ENCODE measurements around the gene RASGRP3.
"Not testable (repeated sequence)": the region's sequence is repeated elsewhere in the genome, so short reads cannot be mapped to it uniquely, and the experiment has no call there.

RASGRP3 gene

DNA sequence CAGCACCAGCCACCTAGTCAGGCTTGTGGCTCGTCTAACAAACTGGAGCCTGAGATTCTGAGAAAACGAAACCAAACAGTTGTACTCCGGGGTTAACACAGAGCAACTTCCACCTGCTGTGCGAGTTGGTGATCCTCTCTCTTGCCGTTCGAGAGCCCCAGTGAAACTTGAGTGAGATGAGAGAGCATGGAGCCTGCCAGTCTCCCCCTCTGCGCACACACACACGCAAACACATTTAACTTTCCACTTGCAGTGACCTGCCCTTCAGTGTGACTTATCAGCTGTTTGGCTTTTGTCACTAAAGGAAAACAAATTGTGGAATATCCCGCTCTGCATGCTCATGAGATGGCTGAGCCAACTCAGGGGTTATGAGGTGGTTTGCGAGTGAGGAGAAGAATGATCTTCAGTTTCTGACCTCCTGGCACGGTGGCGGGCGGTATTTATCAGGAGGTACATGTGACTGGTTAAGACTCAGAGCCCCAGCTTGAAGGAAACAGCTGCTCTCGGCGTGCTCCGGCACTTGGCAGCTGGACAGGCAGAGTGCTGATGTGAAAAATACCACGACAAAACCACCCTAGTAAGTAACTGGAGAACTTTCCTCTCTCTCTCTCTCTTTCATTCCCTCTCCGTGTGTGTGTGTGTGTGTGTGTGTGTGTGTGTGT lies at the start of gene RASGRP3:
Gene RASGRP3, plus strand, starts transcription at position 519 of the 662 bp plus-strand sequence. CDS start 38,488 bp downstream, outside the sequence.
- peak; percentile 92 for DNase-seq (ENCODE audit: low read depth, low spot score)

DNA sequence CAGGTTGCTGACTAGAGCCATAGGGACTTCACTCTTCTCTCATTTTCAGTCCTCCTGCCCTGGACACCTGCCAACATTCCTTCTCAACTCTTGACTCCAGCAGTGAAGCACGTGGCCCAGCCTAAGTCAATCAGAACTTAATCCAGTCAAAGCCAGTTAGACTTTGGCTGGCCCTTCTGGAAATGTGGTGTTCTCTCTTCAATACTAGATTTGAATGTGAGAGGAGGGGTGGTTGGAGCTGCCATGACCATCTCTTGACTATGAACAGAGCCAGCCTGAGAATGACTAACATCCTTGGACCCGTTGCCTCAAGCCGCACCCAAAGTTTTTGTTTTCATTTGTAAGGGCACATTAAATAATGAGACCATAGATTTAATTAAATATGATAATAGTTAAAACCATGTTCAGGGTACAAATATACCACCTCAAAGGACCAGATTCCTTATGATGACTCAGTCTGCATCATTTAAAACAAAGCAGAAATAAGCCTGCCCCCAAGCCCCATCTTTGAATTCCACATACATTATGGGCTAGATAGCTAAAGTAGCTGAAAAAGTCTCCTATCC lies 49.7 kb upstream of the RASGRP3 start:
- peak; percentile 95 for DNase-seq (ENCODE audit: low read depth, low spot score)

DNA sequence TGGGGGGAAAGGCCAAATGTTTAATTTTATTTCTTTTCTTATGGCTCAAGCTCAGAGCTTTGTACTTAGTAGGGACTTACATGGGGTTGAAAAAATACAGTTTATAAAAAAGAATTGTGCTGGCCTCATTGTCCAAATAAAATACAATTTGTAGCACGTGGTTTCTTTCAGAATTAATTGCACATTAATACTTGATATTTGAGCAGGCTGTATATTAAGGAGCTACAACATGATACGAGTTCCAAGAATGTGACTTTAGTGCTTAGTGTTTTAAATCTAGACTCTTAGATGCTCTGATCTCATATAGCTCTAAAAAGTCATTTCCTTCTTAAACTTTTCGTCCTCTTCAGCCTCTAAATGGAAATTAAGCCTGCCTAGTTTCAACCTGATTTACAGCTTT lies 46.4 kb upstream of the RASGRP3 start:
- DNase-seq (ENCODE audit: low read depth, low spot score): no peak

- DNase-seq (ENCODE audit: low read depth, low spot score): no peak
These were observed 45.6 kb upstream of the RASGRP3 start for GRCh38 chr2:33430856-33431255.

GRCh38 chr2:33432871-33433270 lies 43.6 kb upstream of the RASGRP3 start:
- DNase-seq (ENCODE audit: low read depth, low spot score): no peak

DNA sequence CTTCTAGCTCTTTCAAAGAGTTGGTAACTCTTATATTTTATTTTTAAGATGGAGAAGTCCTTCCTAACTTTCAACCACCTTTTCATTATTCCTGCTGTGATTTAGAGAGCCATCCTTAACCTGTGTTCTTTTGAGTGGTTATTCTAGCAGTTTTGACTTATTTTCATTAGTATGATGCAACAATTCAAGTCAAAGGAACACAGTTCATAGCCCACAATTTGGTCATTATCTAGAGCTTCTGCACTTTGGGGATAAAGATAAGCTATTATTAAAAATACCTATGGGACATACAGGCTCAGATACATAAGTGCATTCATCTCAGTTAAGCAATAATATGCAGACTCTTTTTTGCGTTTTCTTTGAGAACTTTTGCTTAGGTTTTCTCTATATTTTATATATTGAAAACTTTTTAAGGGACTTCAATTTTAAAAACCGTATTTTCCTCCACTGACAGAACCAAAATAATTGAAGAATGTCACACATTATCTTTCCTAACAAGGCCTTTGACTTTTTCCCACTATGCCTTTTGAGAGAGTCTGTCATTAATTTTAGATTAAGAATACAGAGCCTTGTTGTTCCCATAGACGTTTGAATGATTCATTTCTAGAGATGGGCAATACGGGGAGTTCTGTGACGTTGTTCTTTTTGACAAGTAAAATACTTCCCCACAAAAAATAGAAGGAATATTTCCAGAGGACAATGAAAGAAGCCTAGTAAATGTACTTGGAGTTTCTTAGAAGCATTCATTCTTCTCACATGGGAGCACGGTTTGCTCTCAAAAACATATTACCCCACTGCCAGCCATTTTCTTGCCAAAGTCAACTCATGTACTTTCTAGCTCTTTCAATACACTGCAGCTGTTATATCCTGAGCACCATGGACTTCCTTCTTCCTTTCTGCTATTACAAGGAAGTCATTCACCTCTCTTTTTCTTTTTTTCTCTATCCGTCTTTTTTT lies 42.9 kb upstream of the RASGRP3 start:
- no peak for DNase-seq (ENCODE audit: low read depth, low spot score)

GRCh38 chr2:33435518-33435917 lies 40.9 kb upstream of the RASGRP3 start:
- no peak for DNase-seq (ENCODE audit: low read depth, low spot score)

DNA sequence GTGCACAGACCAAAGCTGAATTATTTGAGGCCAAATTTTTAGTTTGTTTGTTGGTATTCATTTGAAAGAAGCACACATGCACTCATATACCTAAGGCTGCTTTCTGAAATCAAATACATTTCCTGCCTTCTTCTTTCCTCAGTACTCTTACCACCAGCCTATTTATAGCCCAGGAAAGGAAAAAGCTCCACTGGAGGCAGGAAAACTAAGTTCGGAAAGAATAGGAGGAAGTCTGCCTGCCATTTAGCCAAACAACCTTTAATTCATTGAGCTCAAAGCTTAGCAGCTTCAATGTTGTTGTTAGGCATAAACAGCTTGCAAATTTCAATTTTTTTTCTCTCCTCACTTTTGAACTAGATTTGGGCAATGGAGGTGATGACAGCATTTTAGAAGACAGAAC lies 40.4 kb upstream of the RASGRP3 start:
- DNase-seq (ENCODE audit: low read depth, low spot score): no peak

DNA sequence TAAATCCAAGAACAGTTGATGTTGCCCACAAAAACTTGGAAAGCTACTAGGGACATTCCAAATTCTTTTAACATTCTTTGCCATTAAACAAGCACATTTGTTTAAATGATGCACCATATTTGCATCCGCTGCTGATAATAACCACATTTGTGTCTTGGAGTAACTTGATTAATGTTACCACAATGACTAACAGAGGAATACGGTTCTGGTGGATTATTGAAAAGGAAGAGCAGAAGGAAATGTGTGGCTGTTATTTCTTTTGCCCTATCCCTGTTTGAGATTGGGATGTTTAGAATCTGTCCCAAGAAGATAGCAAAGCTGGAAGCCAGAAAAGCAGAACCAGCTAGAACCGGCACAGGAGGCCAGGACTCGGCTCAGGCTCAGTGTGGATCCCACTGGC lies 39.2 kb upstream of the RASGRP3 start:
- DNase-seq (ENCODE audit: low read depth, low spot score): peak; percentile 88

- DNase-seq (ENCODE audit: low read depth, low spot score): no peak
These were observed 38.6 kb upstream of the RASGRP3 start for GRCh38 chr2:33437815-33438214.

GRCh38 chr2:33441235-33441810 lies 35.1 kb upstream of the RASGRP3 start:
- DNase-seq (ENCODE audit: low read depth, low spot score): peak; percentile 83

GRCh38 chr2:33442052-33442451 lies 34.4 kb upstream of the RASGRP3 start:
- DNase-seq (ENCODE audit: low read depth, low spot score): not testable (repeated sequence)

- no peak for DNase-seq (ENCODE audit: low read depth, low spot score)
These were observed 33.8 kb upstream of the RASGRP3 start for GRCh38 chr2:33442528-33443079.

DNA sequence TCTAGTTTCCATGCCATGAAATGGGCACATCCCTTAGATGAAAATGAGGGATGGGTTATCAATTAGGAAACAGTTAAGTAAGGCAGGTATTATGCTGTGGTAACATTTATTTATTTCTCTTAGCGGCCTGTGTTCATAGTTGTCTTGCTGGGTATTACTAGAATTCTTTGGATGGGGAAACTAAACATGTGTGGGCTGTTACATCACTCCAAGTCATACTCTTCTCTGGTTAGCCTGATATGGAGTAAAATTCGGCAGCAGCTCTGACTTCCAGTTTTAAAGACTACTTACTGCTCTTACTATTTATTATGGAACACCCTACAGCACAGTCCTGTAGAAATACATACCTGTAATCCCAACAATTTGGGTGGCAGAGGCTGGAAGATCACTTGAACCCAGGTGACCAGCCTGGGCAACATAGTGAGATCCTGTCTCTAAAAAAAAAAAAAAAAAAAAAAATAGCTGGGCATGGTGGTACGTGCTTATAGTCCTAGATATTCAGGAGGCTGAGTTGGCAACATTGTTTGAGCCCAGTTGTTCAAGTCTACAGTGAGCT lies 33.1 kb upstream of the RASGRP3 start:
- DNase-seq (ENCODE audit: low read depth, low spot score): no peak

DNA sequence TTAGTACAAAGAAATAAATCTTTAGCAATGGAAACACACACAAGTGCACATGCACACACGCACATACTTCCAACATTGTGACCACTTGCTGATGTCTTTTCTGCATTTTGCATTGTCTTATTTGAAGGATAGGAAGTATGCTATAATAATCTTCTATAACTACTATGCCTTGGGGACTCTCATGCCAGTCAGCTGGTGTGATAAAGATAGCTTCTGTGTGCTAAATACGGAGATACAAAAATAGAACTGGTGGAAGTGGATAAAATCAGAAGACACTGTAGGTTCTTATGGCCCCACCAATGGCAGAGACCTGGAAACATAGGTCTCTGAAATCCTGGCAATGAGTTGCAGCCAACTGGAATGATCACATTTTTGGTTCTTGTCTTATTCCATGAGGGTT lies 31.5 kb upstream of the RASGRP3 start:
- no peak for DNase-seq (ENCODE audit: low read depth, low spot score)

GRCh38 chr2:33448220-33448899 lies 28.1 kb upstream of the RASGRP3 start:
- DNase-seq (ENCODE audit: low read depth, low spot score): no peak

GRCh38 chr2:33451214-33451613 lies 25.2 kb upstream of the RASGRP3 start:
- no peak for DNase-seq (ENCODE audit: low read depth, low spot score)

- DNase-seq (ENCODE audit: low read depth, low spot score): no peak
These were observed 24.6 kb upstream of the RASGRP3 start for GRCh38 chr2:33451825-33452224.

DNA sequence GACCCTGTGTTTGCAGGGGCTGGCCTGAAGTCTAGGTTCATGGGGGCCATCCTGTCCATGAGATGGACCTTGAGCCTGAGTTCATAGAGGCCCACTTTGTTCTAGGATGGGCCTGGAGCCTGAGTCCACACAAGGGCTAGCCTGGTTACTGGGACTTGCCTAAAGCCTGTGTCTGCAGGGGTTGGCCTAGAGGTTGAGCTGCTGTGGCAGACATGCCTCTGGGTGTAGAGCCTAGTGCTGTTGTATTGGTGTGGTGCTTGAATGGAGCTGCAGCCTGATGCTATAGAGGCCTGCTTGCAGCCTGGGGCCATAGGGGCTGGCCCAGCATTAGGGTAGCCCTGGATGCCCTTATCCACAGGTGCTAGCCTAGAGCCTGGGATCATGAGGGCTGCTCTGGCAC lies 23.9 kb upstream of the RASGRP3 start:
- DNase-seq (ENCODE audit: low read depth, low spot score): no peak

- DNase-seq (ENCODE audit: low read depth, low spot score): no peak
These were observed 22.5 kb upstream of the RASGRP3 start for GRCh38 chr2:33453905-33454479.

All from astrocyte of the hippocampus (primary cell).